Stimulated activated CD4-positive, alpha-beta T cell treated with anti-CD3 and anti-CD28 coated beads, TNF-alpha, amount 100 ng/mL, for 1 hour (primary cell): Measurements from ENCODE around the gene NEK1.
"Not testable (repeated sequence)": the region's sequence is repeated elsewhere in the genome, so short reads cannot be mapped to it uniquely, and the experiment has no call there.

Experiments used
- DNase-seq, 3 donors: peaks; one replicate each; pipeline ENCODE4 v3.0.0-alpha.2; 2020; ENCODE audit warnings: low read depth in 3 of 3, low spot score in 1 of 3

NEK1 gene

GRCh38 chr4:169437299-169438047, 174.9 kb downstream of the NEK1 start:
- DNase-seq: no peak

GRCh38 chr4:169436734-169437133, 175.6 kb downstream of the NEK1 start:
- DNase-seq: no peak

DNA sequence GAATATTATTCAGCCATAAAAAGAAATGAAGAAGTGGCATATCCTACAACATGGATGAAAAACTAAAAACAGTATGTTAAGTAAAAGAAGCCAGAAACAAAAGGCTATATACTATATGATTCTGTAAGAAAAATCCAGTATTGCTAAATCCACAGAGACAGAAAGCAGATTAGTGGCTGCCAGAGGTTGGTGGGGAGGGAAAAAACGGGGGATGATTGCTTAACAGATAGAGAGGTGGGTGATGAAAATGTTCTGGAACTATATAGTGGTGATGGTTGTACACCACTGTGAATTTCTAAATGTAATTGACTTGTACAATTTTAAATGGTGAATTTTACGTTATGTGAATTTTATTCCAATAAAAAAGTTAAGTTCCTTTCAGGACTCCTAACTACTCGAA, 184.0 kb downstream of the NEK1 start:
- no peak for DNase-seq

DNA sequence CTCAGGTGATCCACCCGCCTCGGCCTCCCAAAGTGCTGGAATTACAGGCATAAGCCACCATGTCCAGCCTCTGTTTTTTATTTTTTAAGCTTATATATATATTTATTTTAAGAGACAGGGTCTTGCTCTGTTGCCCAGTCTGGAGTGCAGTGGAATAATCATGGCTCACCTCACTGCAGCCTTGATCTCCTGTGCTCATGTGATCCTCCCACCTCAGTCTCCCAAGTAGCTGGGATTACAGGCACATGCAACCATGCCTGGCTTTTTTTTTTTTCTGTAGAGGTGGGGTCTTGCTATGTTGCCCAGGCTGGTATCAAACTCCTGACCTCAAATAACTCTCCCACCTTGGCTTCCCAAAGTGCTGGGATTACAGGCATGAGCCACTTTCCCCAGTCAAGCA, 184.7 kb downstream of the NEK1 start:
- DNase-seq: not testable (repeated sequence)

DNA sequence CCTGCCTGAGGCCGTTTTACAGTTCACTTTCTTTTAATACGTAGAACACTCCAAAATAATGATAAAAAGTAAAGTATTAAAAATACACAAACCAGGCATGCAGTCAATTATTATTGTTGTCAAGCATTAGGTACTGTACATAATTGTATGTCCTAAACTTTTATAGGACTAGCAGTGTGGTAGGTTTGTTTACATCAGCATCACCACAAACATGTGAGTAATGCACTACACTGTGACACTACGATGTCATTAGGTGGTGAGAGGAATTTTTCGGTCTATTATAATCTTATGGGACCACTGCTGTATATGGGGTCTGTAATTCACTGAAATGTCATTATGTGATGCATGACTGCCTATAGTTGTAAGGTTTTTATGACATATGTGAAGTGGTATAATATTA, 192.1 kb downstream of the NEK1 start:
- no peak for DNase-seq

DNA sequence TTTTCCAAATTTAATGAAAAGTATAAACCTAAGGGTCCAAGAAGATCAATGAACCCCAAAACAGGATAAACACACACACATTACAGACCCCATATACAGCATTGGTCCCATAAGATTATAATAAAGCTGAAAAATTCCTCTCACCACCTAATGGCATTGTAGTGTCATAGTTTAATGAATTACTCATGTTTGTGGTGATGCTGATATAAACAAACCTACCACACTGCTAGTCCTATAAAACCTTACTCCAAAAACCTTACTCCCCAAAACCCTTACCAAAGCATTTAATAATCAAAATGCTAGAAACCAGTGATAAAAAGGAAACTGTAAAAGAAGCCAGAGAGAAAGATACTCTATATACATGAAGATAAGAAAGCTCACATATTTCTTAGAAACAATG, 193.5 kb downstream of the NEK1 start:
- no peak for DNase-seq

DNA sequence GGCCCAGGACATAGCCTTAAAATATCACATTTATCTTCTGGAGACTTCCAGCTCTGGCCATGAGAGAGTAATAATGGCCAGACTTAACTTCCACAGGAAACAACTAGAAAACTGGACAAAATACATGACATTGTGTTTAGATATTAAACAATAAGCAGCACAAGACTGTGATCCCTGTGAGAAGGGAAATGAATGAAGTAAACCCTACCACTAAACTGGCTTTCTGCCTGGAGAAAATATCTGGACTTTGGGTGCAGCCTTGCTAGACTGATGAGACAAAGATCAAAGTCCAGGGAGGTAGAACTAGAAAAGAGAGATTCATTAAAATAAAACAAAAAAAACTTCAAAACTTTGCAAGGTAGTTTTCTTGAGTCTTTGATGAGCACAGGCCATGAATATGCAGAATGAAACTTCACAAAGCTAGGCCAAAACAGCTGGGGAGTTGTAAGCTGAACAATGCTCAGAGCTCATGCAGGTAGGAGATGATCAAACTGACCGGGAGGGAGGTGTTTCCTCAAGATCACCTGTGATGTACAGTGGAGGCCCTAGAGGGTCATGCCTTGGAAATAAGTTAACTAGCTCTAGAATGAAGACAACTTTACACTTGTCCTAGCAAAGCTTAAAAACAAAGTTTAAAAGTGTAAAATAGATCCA, 194.6 kb downstream of the NEK1 start:
- DNase-seq: no peak

GRCh38 chr4:169416997-169417396, 195.4 kb downstream of the NEK1 start:
- no peak for DNase-seq

DNA sequence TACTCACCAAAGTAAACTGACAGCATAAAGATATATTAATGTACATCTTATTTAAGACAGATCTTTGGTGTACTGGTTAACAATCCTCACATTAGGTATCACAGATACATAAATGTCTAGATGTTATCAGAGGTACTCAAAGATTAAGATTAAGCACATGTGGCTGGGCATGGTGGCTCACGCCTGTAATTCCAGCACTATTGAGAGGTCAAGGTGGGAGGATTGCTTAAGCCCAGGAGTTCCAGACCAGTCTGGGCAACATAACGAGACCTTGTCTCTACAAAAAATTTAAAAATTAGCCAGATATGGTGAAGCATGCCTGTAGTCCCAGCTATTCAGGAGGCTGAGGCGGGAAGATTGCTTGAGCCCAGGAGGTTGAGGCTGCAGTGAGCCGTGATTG, 195.9 kb downstream of the NEK1 start:
- no peak for DNase-seq

DNA sequence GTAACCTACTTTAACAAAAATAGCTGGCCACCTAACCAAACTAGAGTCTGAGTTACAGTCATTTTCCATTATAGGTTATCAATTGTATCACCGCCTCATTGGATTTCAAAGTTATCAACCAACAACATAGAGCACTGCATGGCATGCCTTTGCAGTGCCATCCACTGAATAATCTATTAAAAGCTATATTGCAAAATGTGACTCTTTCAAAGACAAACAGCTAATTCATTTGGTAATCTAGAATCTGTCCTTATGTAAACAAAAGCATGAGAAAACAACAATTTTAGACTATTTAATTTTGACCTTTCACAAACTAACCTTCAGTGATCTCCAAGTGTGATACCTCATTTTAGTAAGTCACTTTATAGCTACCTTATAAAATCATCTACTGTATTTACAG, 197.5 kb downstream of the NEK1 start:
- no peak for DNase-seq

GRCh38 chr4:169412046-169412445, 200.3 kb downstream of the NEK1 start:
- no peak for DNase-seq

DNA sequence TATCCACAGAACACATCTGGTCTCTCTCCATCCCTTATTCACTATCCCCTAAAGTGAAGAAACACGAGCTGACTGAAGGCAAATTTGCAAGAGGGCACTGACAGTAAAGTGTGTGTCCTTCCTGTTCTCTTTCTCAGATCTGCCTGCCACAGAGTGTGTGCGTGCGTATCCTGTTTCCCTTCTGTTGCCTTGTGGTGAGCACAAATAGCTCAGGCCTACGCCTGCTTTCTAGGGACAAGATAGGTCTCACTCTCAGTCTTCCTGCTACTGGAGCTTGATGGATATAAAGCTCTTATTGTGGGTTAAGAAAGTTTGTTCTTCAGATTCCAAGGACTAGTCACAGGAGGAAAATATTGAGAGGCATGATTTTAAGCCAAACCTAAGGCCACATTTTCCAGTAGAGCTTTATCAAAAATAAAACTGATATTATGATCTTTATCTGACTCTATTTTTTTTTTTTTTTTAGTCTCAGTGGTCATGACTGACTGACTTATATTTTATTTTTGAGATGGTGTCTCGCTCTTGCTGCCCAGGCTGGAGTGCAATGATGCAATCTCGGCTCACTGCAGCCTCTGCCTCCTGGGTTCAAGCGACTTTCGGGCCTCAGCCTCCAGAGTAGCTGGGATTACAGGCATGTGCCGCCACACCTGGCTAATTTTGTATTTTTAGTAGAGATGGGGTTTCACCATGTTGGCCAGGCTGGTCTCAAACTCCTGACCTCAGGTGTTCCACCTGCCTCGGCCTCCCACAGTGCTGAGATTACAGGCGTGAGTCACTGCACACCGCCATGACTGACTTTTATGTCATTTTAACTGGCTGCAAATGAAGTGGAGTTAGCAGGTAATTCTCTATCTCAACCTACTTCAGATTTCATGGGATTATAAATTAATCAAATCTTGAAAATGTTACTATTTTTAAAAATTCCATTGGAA, 201.3 kb downstream of the NEK1 start:
- no peak for DNase-seq

DNA sequence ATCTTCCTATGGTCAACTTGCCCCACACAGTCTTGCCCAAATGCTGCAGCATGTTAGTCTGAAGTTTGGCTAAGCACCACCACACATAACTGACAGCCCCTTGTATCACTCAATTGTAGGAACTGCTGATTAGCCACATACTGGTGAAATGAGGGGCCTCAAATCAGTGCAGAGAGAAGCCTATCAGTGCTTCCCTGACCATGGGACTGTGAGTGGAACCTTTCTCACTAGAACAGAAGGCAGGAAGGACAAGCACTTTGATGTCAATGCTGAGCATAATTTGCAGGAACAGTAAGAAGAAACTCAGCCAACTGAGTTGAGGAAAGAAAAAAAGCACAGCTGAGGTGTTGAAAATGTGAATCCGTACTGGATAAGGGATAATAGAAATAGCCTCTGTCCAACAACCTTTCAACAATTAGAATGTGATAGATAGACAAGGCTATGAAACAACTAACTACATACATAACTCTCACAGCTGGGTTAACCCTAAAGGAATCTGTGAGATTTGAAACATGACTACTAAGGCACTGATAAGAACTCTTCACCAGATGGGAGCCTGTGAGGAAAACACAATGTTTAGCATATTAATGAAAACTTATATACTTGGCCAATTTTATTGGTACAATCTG, 205.1 kb downstream of the NEK1 start:
- DNase-seq: no peak

DNA sequence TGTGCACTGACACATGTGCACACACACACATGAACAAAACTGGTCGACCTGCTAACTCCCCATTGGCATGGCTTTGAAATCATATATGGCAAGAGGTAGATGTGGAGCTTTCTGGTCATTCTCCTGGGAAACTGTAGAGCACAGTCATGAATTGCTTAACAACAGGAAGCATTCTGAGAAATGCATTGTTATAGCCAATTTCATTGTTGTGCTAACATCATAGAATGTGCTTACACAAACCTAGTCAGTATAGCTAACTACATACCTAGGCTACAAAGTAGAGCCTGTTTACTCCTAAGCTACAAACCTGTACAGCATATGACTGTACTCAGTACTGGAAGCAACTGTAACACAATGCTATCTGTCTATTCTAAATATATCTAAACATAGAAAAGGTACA, 207.4 kb downstream of the NEK1 start:
- DNase-seq: no peak

DNA sequence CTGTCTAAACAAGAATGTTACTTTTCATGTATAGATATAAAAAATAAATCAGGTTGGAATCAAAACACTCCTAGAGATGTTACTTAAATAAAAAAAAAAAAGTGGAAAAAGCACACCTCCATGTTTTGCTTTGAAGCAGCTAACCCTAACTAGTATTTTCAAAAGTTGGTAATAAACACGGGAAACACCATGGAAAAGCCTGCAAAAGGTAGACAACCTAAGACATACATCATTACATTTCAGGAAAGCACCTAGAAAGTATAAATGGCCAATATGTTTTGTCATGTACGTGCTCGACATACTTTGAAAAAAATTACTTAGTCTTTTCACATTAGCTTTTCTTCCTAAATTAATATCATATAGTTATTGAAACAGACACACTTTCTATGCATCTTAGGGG, 211.6 kb downstream of the NEK1 start:
- DNase-seq: no peak

DNA sequence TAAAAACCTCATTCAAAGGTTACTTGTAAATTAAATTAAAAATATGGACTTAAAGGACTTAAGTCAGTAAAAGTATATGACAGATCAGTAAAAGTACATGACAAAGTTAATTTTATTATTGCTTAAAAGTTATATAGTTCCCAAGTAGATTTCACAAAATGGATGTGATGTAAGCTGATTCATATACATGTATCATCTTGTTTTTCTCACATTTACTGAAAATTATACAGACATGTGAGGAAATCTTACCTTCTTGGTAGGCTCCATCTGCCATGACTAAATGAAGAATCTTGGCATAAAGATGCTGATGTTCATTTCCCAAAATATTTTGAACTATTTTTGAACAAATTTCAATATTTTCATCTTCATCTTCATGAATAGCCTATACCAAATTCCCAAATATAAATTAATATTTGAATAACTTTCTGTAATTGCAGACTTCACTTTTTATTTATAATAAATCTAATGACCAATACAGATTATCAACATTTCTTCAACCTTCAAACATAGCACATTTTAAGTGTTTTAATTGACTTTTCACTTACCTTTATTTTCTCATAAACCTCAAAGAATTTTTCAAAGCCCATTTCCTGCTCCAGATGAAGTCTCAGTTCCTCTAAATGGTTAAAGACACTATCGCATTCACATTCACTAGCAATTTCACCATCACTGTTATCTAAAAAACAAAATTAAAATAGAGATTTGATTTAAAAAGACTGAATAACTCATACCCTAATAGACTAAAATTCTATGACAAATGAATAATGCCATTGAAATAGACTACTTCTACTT, 212.2 kb downstream of the NEK1 start:
- no peak for DNase-seq

- no peak for DNase-seq
Measured at GRCh38 chr4:169398316-169398715, 214.1 kb downstream of the NEK1 start.

- DNase-seq: no peak
Measured at GRCh38 chr4:169397762-169398161, 214.6 kb downstream of the NEK1 start.

GRCh38 chr4:169385376-169385775, 227.0 kb downstream of the NEK1 start:
- no peak for DNase-seq

DNA sequence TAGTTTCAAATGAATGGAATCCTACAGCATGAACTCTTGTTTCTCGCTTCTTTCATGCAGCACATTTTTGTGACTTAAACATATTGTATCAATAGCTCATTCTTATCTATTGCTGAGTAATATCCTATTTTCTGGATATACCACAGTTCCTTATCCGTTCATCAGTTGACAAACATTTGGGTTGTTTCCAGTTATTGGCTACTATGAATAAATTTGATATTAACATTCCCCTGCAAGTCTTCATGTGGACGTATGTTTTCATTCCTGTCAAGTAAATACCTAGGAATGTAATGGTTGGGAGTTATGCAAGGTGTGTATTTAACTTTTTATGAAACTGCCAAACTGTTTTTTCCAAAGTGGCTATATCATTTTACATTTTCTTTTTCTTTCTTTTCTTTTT, 227.6 kb downstream of the NEK1 start:
- no peak for DNase-seq

GRCh38 chr4:169383724-169384123, 228.7 kb downstream of the NEK1 start:
- no peak for DNase-seq
